Astrocyte (in vitro differentiated cells and primary cell): ENCODE data around the gene DGKH. TPM values are rescaled to one million over a fixed set of nuclear protein-coding genes. Genes with fewer than 3 reads are reported as not detected.

Experiments used
- DNase-seq: peaks from one replicate; pipeline ENCODE4 v3.0.0-alpha.2; 2010; ENCODE audit warnings: low read depth
- FAIRE-seq: peaks from 2 replicates; lab custom pipeline; 2011; peaks lifted over from hg19 to GRCh38; lab: Jason Lieb, UNC
- H2AFZ ChIP-seq: 2 replicates; pipeline ENCODE4 v1.6.0; 2012; ENCODE audit warnings: low read depth, low read length, inconsistent platforms
- H3K27ac ChIP-seq: 2 replicates; pipeline ENCODE4 v1.5.1; 2011; ENCODE audit warnings: low read depth, low read length, inconsistent platforms
- H3K27me3 ChIP-seq: 2 replicates; pipeline ENCODE4 v1.6.0; 2011; ENCODE audit warnings: low read length, inconsistent platforms; ENCODE audit not compliant: insufficient read depth
- H3K36me3 ChIP-seq: 2 replicates; pipeline ENCODE4 v1.5.1; 2011; ENCODE audit warnings: low read length, inconsistent platforms; ENCODE audit not compliant: insufficient read depth
- H3K4me1 ChIP-seq: 2 replicates; pipeline ENCODE4 v1.5.1; 2011; ENCODE audit warnings: low read length, inconsistent platforms; ENCODE audit not compliant: insufficient read depth
- H3K4me2 ChIP-seq: 2 replicates; pipeline ENCODE4 v1.6.0; 2012; ENCODE audit warnings: low read length, inconsistent platforms
- H3K4me3 ChIP-seq: 2 replicates; pipeline ENCODE4 v1.5.1; 2011; ENCODE audit warnings: low read depth, mild to moderate bottlenecking, low read length, inconsistent platforms; ENCODE audit not compliant: insufficient read depth
- H3K79me2 ChIP-seq: 2 replicates; pipeline ENCODE4 v1.6.0; 2012; ENCODE audit warnings: mild to moderate bottlenecking, low read length, inconsistent platforms; ENCODE audit not compliant: insufficient read depth
- H3K9ac ChIP-seq: 2 replicates; pipeline ENCODE4 v1.6.0; 2012; ENCODE audit warnings: mild to moderate bottlenecking, low read length, inconsistent platforms
- H3K9me3 ChIP-seq: 2 replicates; pipeline ENCODE4 v1.5.1; 2012; ENCODE audit warnings: low read depth, mild to moderate bottlenecking, low read length, inconsistent platforms; ENCODE audit not compliant: insufficient read depth
- H4K20me1 ChIP-seq: 2 replicates; pipeline ENCODE4 v1.6.0; 2012; ENCODE audit warnings: low read length, inconsistent platforms; ENCODE audit not compliant: insufficient read depth
- H3K27ac Mint-ChIP-seq: one replicate; pipeline ENCODE4 v1.8.0; 2021; ENCODE audit warnings: mild to moderate bottlenecking, mixed read lengths; ENCODE audit not compliant: unreplicated experiment
- H3K27me3 Mint-ChIP-seq: one replicate; pipeline ENCODE4 v1.8.0; 2021; ENCODE audit warnings: low read depth, mixed read lengths; ENCODE audit not compliant: unreplicated experiment
- H3K36me3 Mint-ChIP-seq: one replicate; pipeline ENCODE4 v1.8.0; 2021; ENCODE audit warnings: low read depth, mixed read lengths; ENCODE audit not compliant: unreplicated experiment
- H3K4me1 Mint-ChIP-seq: one replicate; pipeline ENCODE4 v1.8.0; 2021; ENCODE audit warnings: low read depth, mixed read lengths; ENCODE audit not compliant: unreplicated experiment
- H3K4me3 Mint-ChIP-seq: one replicate; pipeline ENCODE4 v1.8.0; 2021; ENCODE audit warnings: mild to moderate bottlenecking, moderate library complexity, mixed read lengths; ENCODE audit not compliant: unreplicated experiment
- H3K9me3 Mint-ChIP-seq: one replicate; pipeline ENCODE4 v1.8.0; 2021; ENCODE audit warnings: mild to moderate bottlenecking, mixed read lengths; ENCODE audit not compliant: unreplicated experiment
- CTCF ChIP-seq: IDR thresholded peaks from 2 replicates; pipeline ENCODE4 v1.5.1; 2011; ENCODE audit warnings: low read depth, mild to moderate bottlenecking, inconsistent platforms, low read length, moderate library complexity; ENCODE audit not compliant: insufficient read depth
- EZH2 ChIP-seq: IDR thresholded peaks from 2 replicates; pipeline ENCODE4 v1.6.1; 2012; ENCODE audit warnings: mild to moderate bottlenecking, low read length, inconsistent platforms; ENCODE audit not compliant: insufficient read depth
- total RNA-seq: library from RNA; stranded (reverse); gene quantifications from 2 replicates; pipeline ENCODE4 v1.2.1, GENCODE V29; 2021

The DGKH gene
- total RNA-seq, 1 donor from 2014 or later, result 16.4 TPM

GRCh38 chr13:42009057-42009456, 39.4 kb upstream of the DGKH start:
- Histone ChIP-seq H3K4me2 (no peak overlapping the region), H2AFZ (no peak overlapping the region), H3K36me3 (no peaks in the 10 kb centered on the region), H3K4me1 (peaks cover 6% of the 10 kb centered on the region), H3K79me2 (no peaks in the 10 kb centered on the region), H4K20me1 (no peaks in the 10 kb centered on the region), H3K27ac (no peak overlapping the region), H3K9ac (no peak overlapping the region), H3K27me3 (no peaks in the 10 kb centered on the region), H3K9me3 (no peaks in the 10 kb centered on the region), H3K4me3 (no peak overlapping the region)
- DNase-seq, result no peak
- no peak for FAIRE-seq
- Mint-ChIP-seq H3K4me3 (no peak overlapping the region), H3K36me3 (no peaks in the 10 kb centered on the region), H3K4me1 (peaks cover 13% of the 10 kb centered on the region), H3K27ac (no peak overlapping the region), H3K9me3 (no peaks in the 10 kb centered on the region), H3K27me3 (peaks cover 6% of the 10 kb centered on the region)
- TF ChIP-seq CTCF, result no peak
- TF ChIP-seq EZH2, result no peak

GRCh38 chr13:42011601-42012350, 36.7 kb upstream of the DGKH start:
- H4K20me1 ChIP-seq, result no peaks in the 10 kb centered on the region
- no peaks in the 10 kb centered on the region for H3K79me2 ChIP-seq
- no peak overlapping the region for H3K27ac ChIP-seq
- H3K4me1 ChIP-seq, result peaks cover 6% of the 10 kb centered on the region
- Mint-ChIP-seq H3K36me3 (no peaks in the 10 kb centered on the region), H3K4me1 (peaks cover 13% of the 10 kb centered on the region), H3K9me3 (no peaks in the 10 kb centered on the region), H3K27ac (no peak overlapping the region), H3K27me3 (no peaks in the 10 kb centered on the region), H3K4me3 (no peak overlapping the region)
- H3K9me3 ChIP-seq, result no peaks in the 10 kb centered on the region
- no peak for DNase-seq
- no peak overlapping the region for H3K9ac ChIP-seq
- H3K4me3 ChIP-seq, result no peak overlapping the region
- no peak overlapping the region for H2AFZ ChIP-seq
- H3K4me2 ChIP-seq, result no peak overlapping the region
- no peaks in the 10 kb centered on the region for H3K36me3 ChIP-seq
- no peaks in the 10 kb centered on the region for H3K27me3 ChIP-seq
- FAIRE-seq, result no peak
- TF ChIP-seq CTCF, result no peak
- no peak for TF ChIP-seq EZH2

GRCh38 chr13:42014119-42014518, 34.3 kb upstream of the DGKH start:
- no peaks in the 10 kb centered on the region for H3K79me2 ChIP-seq
- H3K27me3 ChIP-seq, result no peaks in the 10 kb centered on the region
- Mint-ChIP-seq H3K4me3 (no peak overlapping the region), H3K27me3 (no peaks in the 10 kb centered on the region), H3K9me3 (no peaks in the 10 kb centered on the region), H3K27ac (no peak overlapping the region), H3K4me1 (peaks cover 5% of the 10 kb centered on the region), H3K36me3 (no peaks in the 10 kb centered on the region)
- no peak overlapping the region for H2AFZ ChIP-seq
- H3K9ac ChIP-seq, result no peak overlapping the region
- no peaks in the 10 kb centered on the region for H3K36me3 ChIP-seq
- no peak overlapping the region for H3K27ac ChIP-seq
- H4K20me1 ChIP-seq, result no peaks in the 10 kb centered on the region
- TF ChIP-seq EZH2, result no peak
- no peak for TF ChIP-seq CTCF
- H3K4me1 ChIP-seq, result no peaks in the 10 kb centered on the region
- DNase-seq (no peak), FAIRE-seq (no peak)
- H3K9me3 ChIP-seq, result no peaks in the 10 kb centered on the region
- no peak overlapping the region for H3K4me2 ChIP-seq
- H3K4me3 ChIP-seq, result no peak overlapping the region
